ENCODE results near the gene KXD1. TPM values are rescaled to one million over a fixed set of nuclear protein-coding genes. Genes with fewer than 3 reads are reported as not detected.

The KXD1 gene
- total RNA-seq, 1 donor from 2014 or later: 16.4 TPM

- DNase-seq: no peak
Observed at GRCh38 chr19:18603255-18603957, 45.7 kb downstream of the KXD1 start.

DNA sequence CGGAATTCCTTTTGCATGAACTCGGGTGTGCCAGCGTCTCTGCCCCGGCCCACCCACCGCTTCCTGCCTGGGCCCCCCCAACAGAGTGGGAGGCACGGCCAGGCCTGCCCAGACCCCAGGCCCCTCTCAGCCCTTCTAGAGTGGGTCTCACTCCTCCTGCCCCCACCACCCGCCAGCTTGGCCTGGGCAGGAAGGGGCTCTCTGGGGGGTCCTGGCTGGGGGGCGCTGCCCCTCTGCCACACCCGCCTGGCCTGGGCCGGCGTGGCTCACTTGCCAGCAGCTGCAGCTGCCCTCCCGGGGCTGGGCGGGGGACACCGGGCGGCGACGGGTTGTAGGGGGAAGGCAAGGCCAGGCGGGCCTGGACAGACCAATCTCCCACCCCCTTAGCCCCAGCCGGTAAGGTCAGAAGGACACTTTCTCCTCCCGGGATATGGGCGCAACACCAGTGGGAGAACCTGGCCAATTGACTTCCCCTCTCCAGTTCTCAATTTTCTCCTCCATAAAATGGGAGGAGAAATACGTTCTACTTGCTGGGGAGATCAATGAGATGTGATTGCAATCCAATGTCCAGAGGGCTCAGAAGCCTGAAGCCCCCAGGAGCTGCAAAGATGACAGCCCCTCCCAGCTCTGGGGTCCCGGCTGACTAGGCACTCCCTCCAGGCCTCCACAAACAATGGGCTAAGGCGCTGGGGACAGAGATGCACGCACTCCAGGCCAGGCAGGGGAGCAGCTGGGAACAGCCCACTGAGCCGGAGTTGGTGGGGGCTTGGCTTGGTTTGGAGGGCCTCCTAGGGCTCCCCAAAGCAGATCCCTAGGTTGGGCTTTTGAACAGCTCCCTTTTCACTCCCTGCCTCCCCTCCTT, 46.5 kb downstream of the KXD1 start:
- no peak for DNase-seq

DNA sequence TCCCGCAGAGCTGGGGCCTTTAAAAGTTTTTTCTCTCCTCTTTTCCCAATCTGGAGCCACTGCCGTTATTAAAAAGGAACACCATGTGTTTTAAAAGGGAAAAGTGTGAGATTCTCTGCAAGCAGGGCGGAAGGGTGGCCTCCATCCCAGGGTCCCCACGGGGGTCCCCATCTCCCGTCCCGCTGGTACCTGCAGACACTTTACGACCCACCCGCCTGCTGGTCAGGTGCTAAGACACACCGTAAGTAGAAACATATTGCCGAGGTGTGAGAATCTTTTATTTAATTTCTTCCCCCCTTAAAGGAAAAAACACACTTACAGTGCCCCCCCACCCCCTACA, 47.1 kb downstream of the KXD1 start:
- DNase-seq: no peak

DNA sequence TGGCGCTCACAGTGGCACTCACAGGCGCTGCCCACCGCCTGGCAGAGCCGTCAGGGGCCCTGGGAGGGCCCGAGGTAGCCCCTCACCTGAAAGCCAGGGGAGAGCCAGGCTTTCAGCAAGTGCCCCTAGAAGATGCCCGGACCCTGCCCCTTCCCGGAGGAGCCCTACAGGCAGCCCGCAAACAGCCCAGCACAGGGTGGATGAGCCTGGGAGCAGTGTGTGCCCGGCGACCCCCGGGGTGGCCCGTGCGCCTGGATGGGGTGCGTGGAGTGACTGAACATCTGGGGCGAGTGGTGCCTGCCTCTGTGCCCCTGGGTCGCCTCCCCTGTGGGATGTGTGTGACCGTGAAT, 47.5 kb downstream of the KXD1 start:
- DNase-seq: no peak

- no peak for DNase-seq
Observed at GRCh38 chr19:18605546-18606280, 48.0 kb downstream of the KXD1 start.

DNA sequence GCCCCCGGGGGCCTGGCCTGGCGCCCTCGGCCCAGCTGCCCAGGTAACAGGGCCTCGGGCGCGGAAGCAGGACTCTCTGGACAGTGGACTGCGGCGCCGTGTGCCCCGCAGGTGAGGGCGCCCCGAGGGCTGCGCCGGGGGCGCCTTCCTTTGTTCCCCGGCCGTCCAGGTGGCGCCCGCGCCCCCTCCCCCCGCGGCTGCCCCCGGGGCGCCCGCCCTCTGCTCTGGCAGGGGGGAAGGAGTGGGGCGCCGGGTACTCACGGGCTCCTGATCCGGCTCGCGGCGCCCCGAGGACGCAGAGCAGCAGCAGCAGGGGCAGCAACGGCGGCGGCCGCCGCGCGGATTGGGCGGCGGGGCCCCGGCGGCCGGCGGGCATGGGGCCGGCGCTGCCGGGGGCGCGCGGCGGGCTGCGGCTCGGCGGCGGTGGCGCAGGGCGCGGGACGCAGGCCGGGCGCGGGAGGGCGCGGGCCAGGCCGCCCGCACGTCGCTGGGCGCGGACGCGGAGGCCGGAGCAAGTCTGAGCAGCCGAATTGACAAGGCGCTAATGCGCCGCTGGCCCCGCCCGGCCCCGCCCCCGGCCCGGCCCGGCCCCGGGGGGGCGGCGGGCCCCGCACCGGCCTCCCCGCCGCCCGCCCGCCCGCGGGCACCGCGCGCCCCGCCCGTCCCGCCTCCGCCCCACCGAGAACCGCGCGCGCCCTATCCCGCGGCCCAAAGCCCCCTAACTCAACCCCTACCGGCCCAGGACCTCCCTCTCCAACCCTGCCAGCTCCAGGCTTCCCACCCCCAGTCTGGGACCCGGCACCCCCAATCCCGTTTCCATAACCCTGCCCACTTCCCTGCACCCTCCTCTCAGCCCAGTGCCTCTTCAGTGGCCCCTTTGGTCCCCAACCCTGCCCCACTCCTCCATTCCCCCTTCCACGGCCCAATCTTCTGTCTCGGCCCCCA, 48.9 kb downstream of the KXD1 start, which contains the start of gene CRLF1:
TSS of gene CRLF1 (minus strand) at position 519 of the 945 bp plus-strand sequence. CDS start at position 376, 143 bp downstream.
- no peak for DNase-seq

- no peak for DNase-seq
Observed at GRCh38 chr19:18607226-18608101, 49.8 kb downstream of the KXD1 start.

GRCh38 chr19:18608102-18608804, 50.6 kb downstream of the KXD1 start:
- DNase-seq: no peak

DNA sequence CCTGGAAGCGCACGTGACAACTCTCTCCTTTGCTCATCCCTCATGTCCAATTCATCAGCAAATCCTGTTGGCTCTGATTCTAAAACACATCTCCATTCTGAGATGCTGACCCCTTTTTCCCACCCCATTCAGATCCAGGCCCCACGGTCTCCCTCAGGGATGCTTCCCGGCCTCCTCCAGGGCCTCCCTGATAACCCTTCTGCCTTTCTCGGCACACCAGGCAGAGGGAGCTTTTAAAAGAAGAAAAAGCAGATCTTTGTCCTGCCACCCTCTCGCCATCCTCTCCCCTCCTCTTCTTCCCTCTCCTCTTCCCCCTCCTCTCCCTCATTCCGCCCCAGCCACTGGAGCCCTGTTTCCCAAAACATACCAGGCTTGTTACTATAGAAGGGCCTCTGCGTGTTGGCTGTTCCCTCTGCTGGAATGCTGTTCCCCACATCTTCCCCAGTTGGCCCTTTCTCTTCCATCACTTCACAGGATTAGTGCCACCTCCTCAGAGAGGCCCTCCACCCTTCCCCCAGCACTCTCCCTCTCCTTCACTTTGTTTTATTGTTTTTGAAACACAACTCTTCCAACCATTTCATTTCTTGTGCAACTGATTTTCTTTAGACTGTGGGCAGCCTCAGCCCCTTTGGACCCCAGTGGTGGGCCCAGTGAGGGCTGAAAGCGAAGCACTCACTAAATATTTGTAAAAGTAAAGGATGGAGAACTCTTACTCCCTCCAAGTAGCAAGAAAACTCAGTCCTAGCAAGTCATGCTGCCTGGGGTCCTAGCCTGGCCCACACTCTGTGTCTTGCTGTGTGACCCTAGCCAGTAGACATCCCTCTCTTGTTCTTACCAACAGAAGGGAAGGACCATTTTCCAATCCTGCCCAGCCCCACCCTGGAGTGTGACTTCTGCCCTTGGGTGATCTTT, 51.4 kb downstream of the KXD1 start:
- no peak for DNase-seq

DNA sequence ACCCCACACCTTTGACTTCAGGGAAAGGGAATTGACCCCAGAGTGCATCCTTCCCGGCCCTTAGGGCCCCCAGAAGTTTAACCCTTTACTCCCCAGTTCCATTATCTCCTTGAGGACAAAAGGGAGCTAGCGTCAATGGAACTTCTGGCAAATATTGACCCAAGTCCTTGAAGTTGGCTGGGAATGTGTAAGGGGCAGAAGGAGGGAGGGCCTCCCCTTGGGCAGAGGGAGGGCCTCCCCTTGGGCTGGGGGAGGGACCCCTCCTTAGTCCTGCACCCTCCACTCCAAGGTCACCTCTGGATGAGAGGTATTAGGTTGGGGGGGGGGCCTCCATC, 52.0 kb downstream of the KXD1 start:
- no peak for DNase-seq

GRCh38 chr19:18610245-18610555, 52.5 kb downstream of the KXD1 start:
- DNase-seq: no peak

DNA sequence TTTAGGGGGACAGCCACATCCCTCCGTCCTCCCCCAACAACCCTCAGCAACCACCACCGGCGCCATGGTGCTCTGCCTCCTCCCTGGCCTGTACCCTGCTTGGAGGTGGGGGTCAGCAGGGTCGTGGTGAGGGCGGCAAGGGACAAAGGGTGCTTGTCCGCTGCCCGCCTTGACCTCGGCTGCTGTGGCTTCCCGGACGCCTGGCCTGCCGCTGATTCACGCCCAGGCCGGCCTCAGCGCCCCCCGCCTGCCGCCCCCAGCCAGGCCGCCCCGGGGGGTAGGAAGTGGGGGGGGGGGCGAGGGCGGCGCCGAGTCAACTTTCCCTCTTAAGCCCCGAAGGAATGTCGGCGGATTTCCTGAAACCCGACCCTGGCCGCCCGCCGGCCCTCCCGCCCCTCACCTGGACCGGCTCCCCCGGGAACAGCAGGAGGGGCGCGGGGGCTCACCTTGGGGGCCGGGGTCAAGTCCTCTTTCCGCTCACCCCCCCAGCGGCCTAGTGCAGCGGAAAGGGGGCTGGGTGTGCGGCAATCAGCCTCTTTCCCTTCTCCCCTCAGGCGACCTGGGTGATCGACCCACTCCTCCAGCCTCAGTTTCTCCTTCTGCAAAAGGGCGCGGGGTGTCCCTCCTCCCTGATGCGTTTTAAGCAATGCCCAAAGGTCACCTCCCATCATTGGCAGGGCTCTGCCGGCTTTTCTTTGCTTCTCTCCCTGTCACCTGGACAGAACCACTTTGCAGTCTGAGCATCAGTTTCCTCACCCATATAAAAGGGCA, 53.1 kb downstream of the KXD1 start:
- no peak for DNase-seq

DNA sequence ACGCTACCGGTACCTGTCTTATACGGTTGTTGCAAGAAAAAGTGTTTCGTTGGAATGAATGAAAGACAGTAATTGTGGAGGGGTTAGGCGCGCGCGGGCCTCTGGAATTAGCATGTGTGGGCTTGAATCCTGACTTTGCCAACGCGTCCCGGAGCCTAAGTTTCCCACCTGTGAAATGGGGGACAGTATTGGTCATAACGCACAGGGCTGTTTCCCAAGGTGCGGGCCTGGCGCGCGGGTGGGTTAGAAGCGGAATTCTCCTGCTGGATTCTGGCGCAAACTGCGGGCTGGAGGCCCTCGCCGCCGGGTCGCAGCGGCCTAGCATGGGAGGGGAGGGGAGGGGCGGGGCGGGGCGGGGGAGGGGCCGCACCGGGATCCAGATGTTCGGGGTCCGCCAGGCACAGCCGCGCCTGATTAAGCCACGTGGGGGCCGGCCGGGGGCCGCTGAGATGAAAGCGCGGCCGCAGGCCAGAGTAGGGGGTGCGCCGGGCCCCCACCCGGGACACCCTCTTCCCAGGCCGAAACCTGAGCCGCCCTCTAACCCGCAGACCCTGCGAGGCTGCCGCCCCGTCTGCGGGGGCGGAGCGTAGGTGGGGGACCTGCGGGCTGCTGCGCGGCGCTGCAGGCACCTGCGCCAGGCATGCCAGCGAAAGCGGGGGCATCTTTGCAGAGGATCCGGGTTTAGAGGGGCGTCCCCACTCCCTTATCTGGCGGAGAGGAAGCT, 53.8 kb downstream of the KXD1 start:
- DNase-seq: no peak

- no peak for DNase-seq
Observed at GRCh38 chr19:18612051-18612771, 54.5 kb downstream of the KXD1 start.

- DNase-seq: peak; percentile 32
Observed at GRCh38 chr19:18612772-18613588, 55.3 kb downstream of the KXD1 start, which contains the start of gene TMEM59L. Gene TMEM59L, plus strand, starts transcription at chr19:18612870. Its CDS starts 89 bp downstream, at chr19:18612959.

DNA sequence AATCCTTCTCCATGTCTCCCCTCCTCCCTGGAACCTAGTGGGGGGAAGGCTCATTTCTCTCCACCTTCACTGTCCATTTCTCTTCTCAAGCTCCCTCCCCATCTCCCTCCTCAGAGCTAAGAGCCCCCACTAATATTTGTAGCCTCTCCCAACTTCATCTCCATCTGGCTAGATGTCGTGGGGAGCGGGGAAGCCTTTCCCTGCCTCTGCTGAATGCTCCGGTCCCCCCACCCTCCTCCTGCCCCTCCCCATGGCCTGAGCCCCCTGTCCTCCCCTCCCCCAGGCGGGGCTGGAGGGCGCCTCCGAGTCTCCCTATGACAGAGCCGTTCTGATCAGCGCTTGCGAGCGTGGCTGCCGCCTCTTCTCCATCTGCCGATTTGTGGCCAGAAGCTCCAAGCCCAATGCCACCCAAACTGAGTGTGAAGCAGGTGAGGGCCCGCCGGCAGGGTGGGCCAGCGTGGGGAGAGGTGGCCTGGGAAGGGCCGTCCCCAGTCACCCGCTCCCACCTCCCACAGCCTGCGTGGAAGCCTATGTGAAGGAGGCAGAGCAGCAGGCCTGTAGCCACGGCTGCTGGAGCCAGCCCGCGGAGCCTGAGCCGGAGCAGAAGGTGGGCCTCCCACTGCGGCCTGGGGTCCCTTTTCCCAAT, 56.0 kb downstream of the KXD1 start:
- DNase-seq: no peak
